MM.1S (cell line): ENCODE data around the gene ZKSCAN3.

Source experiments
- DNase-seq: peaks from one replicate; pipeline ENCODE4 v3.0.0-alpha.2; 2015
- H2AFZ ChIP-seq: fragments of 300-600 bp; sonication (generic); 2 replicates; pipeline ENCODE4 v1.6.0; 2016; ENCODE audit warnings: antibody characterized with exemption, low read length
- H3F3A ChIP-seq: fragments of 300-600 bp; sonication (generic); 2 replicates; pipeline ENCODE4 v1.6.1; 2016; ENCODE audit warnings: mild to moderate bottlenecking, antibody characterized with exemption, low read length, moderate library complexity, mixed read lengths; ENCODE audit not compliant: insufficient read depth
- H3K27ac ChIP-seq: fragments of 300-600 bp; sonication (generic); 2 replicates; pipeline ENCODE4 v1.5.1; 2016; ENCODE audit warnings: mild to moderate bottlenecking, low read length
- H3K27me3 ChIP-seq: fragments of 300-600 bp; sonication (generic); replicated peaks from 2 replicates; pipeline ENCODE4 v1.6.0; 2016; ENCODE audit warnings: low read length; ENCODE audit not compliant: insufficient read depth
- H3K36me3 ChIP-seq: fragments of 300-600 bp; sonication (generic); replicated peaks from 2 replicates; pipeline ENCODE4 v1.6.1; 2016; ENCODE audit warnings: mild to moderate bottlenecking, low read length, mixed read lengths; ENCODE audit not compliant: insufficient read depth
- H3K4me1 ChIP-seq: fragments of 300-600 bp; sonication (generic); 2 replicates; pipeline ENCODE4 v1.6.1; 2016; ENCODE audit warnings: low read length, mixed read lengths
- H3K4me2 ChIP-seq: fragments of 300-600 bp; sonication (generic); 2 replicates; pipeline ENCODE4 v1.6.0; 2016; ENCODE audit warnings: low read depth, low read length
- H3K4me3 ChIP-seq: fragments of 300-600 bp; sonication (generic); 2 replicates; pipeline ENCODE4 v1.5.1; 2016; ENCODE audit warnings: low read length, mixed read lengths
- H3K79me2 ChIP-seq: fragments of 300-600 bp; sonication (generic); 2 replicates; pipeline ENCODE4 v1.6.1; 2016; ENCODE audit warnings: mixed run types, low read length, mixed read lengths
- H3K9ac ChIP-seq: fragments of 300-600 bp; sonication (generic); 2 replicates; pipeline ENCODE4 v1.6.1; 2016; ENCODE audit warnings: low read length, mixed read lengths
- H3K9me2 ChIP-seq: fragments of 300-600 bp; sonication (generic); replicated peaks from 2 replicates; pipeline ENCODE4 v1.6.1; 2016; ENCODE audit warnings: mild to moderate bottlenecking, low read length, mixed read lengths; ENCODE audit not compliant: insufficient read depth
- H3K9me3 ChIP-seq: fragments of 300-600 bp; sonication (generic); replicated peaks from 2 replicates; pipeline ENCODE4 v1.6.1; 2016; ENCODE audit warnings: mild to moderate bottlenecking, low read length, mixed read lengths; ENCODE audit not compliant: insufficient read depth
- H4K20me1 ChIP-seq: fragments of 300-600 bp; sonication (generic); 2 replicates; pipeline ENCODE4 v1.6.1; 2016; ENCODE audit warnings: mild to moderate bottlenecking, low read length, moderate library complexity, mixed read lengths; ENCODE audit not compliant: insufficient read depth
- CTCF ChIP-seq: fragments of 300-600 bp; sonication (generic); IDR thresholded peaks from 2 replicates; pipeline ENCODE4 v1.5.1; 2016; ENCODE audit warnings: antibody characterized with exemption, low read length, mixed read lengths
- EZH2 ChIP-seq: fragments of 300-600 bp; sonication (generic); optimal IDR thresholded peaks from 2 replicates; pipeline ENCODE3; 2017; ENCODE audit warnings: low read depth, mild to moderate bottlenecking, antibody characterized with exemption, low read length, mixed read lengths
- EZH2phosphoT487 ChIP-seq: fragments of 300-600 bp; sonication (generic); IDR thresholded peaks from 2 replicates; pipeline ENCODE4 v1.6.1; 2018; ENCODE audit warnings: antibody characterized with exemption, low read length

The ZKSCAN3 gene

GRCh38 chr6:28383235-28384142, 33.7 kb downstream of the ZKSCAN3 start:
- H3K79me2 ChIP-seq, result no peaks in the 10 kb centered on the region
- H4K20me1 ChIP-seq, result no peaks in the 10 kb centered on the region
- TF ChIP-seq EZH2phosphoT487 (no peak), CTCF (peak; percentile 50)
- H3K4me2 ChIP-seq, result peak overlapping the region; percentile 80
- peak overlapping the region; percentile 56 for H2AFZ ChIP-seq
- peak overlapping the region; percentile 54; the same call in 1 of the 2 replicates for H3K27ac ChIP-seq
- H3K4me3 ChIP-seq, result peak overlapping the region; percentile 60
- DNase-seq, result peak; percentile 91
- H3K9me2 ChIP-seq, result no peaks in the 10 kb centered on the region
- no peaks in the 10 kb centered on the region for H3K36me3 ChIP-seq
- H3K9ac ChIP-seq, result peak overlapping the region; percentile 35; the same call in 1 of the 2 replicates
- H3K27me3 ChIP-seq, result no peaks in the 10 kb centered on the region
- no peaks in the 10 kb centered on the region for H3K9me3 ChIP-seq
- peaks cover 8% of the 10 kb centered on the region; the same call in 1 of the 2 replicates for H3F3A ChIP-seq
- H3K4me1 ChIP-seq, result peaks cover 6% of the 10 kb centered on the region

- H3K9me2 ChIP-seq, result no peaks in the 10 kb centered on the region
- H3K27me3 ChIP-seq, result no peaks in the 10 kb centered on the region
- no peaks in the 10 kb centered on the region for H3K36me3 ChIP-seq
- no peaks in the 10 kb centered on the region for H3K9me3 ChIP-seq
- DNase-seq, result no peak
- peak overlapping the region; percentile 60; the same call in 1 of the 2 replicates for H3K4me3 ChIP-seq
- peaks cover 8% of the 10 kb centered on the region; the same call in 1 of the 2 replicates for H3F3A ChIP-seq
- peaks cover 6% of the 10 kb centered on the region for H3K4me1 ChIP-seq
- no peaks in the 10 kb centered on the region for H4K20me1 ChIP-seq
- TF ChIP-seq EZH2 (no peak), CTCF (no peak), EZH2phosphoT487 (no peak)
- H3K27ac ChIP-seq, result no peak overlapping the region; the same call in 1 of the 2 replicates
- no peaks in the 10 kb centered on the region for H3K79me2 ChIP-seq
- no peak overlapping the region for H3K9ac ChIP-seq
- peak overlapping the region; percentile 80; the same call in 1 of the 2 replicates for H3K4me2 ChIP-seq
- H2AFZ ChIP-seq, result no peak overlapping the region
These were observed 34.4 kb downstream of the ZKSCAN3 start for GRCh38 chr6:28384143-28384533.

- no peaks in the 10 kb centered on the region for H3K9me3 ChIP-seq
- no peak overlapping the region for H3K27ac ChIP-seq
- H3K36me3 ChIP-seq, result peaks cover 8% of the 10 kb centered on the region; the same call in 1 of the 2 replicates
- H3K4me2 ChIP-seq, result no peak overlapping the region
- no peaks in the 10 kb centered on the region for H3F3A ChIP-seq
- peaks cover 3% of the 10 kb centered on the region; the same call in 1 of the 2 replicates for H3K79me2 ChIP-seq
- no peak overlapping the region for H2AFZ ChIP-seq
- no peaks in the 10 kb centered on the region for H4K20me1 ChIP-seq
- H3K27me3 ChIP-seq, result no peaks in the 10 kb centered on the region
- H3K4me1 ChIP-seq, result no peaks in the 10 kb centered on the region
- no peak overlapping the region for H3K9ac ChIP-seq
- H3K9me2 ChIP-seq, result no peaks in the 10 kb centered on the region
- DNase-seq, result no peak
- no peak for TF ChIP-seq EZH2phosphoT487
- no peak for TF ChIP-seq CTCF
- no peak for TF ChIP-seq EZH2
- H3K4me3 ChIP-seq, result no peak overlapping the region
These were observed 40.9 kb downstream of the ZKSCAN3 start for GRCh38 chr6:28390688-28391087.
